HepG2 (cell line): ENCODE measurements around the gene RHBDL1. TPM values are rescaled to one million over a fixed set of nuclear protein-coding genes. Genes with fewer than 3 reads are reported as not detected.

Experiments
- ATAD3A ChIP-seq: sonication (generic); formaldehyde crosslinking; IDR thresholded peaks from 2 replicates; pipeline ENCODE4 v1.4.0; 2020; ENCODE audit warnings: missing genetic modification reagents
- FOSL1 ChIP-seq: sonication (generic); formaldehyde crosslinking; IDR thresholded peaks from 2 replicates; pipeline ENCODE4 v1.9.0; 2021; ENCODE audit warnings: missing genetic modification reagents, borderline replicate concordance
- GZF1 ChIP-seq: sonication (generic); formaldehyde crosslinking; IDR thresholded peaks from 2 replicates; pipeline ENCODE4 v1.5.1; 2020; ENCODE audit warnings: mild to moderate bottlenecking, missing genetic modification reagents
- MBNL3 ChIP-seq: fragments of 250-450 bp; sonication (Bioruptor Pico); conservative IDR thresholded peaks from 2 replicates; pipeline ENCODE4 v1.8.0; 2022; ENCODE audit warnings: mild to moderate bottlenecking, inconsistent platforms
- MED8 ChIP-seq: sonication (generic); formaldehyde crosslinking; IDR thresholded peaks from 2 replicates; pipeline ENCODE4 v1.8.1; 2023; ENCODE audit warnings: mild to moderate bottlenecking, missing genetic modification reagents; ENCODE audit not compliant: insufficient replicate concordance
- PTBP1 ChIP-seq: fragments of 200-400 bp; formaldehyde crosslinking; IDR thresholded peaks from 2 replicates; pipeline ENCODE4 v1.6.1; 2018; ENCODE audit warnings: low read length, low read depth; ENCODE audit not compliant: poor library complexity, severe bottlenecking
- ZFP1 ChIP-seq: IDR thresholded peaks from 2 replicates; pipeline ENCODE4 v1.6.1; 2016
- ZNF33A ChIP-seq: sonication (generic); formaldehyde crosslinking; IDR thresholded peaks from 2 replicates; pipeline ENCODE4 v1.5.1; 2020; ENCODE audit warnings: missing genetic modification reagents, mild to moderate bottlenecking, moderate library complexity, borderline replicate concordance
- polyA plus RNA-seq, 8 experiments: library from polyadenylated mRNA; depleted of rRNA in 3 of 8; stranded (reverse) in 7 of 8; unstranded in 1 of 8; fragments of >200 nt; fragmentation: Illumina TruSeq in 4 of 8; extraction: Trizol in 4 of 8; gene quantifications; 2 replicates each; pipeline versions ENCODE4 v1.2.1 to v1.2.3, GENCODE V29; 2011 to 2016; ENCODE audit warnings: low read depth in 4 of 8, missing spikeins in 1 of 8, mixed read lengths in 1 of 8; ENCODE audit not compliant: insufficient read depth in 1 of 8
- total RNA-seq, 5 experiments: library from RNA; depleted of rRNA; stranded (reverse); fragments of >200 nt; fragmentation: Illumina TruSeq; extraction: Trizol; gene quantifications; 2 replicates each; pipeline ENCODE4 v1.2.3, GENCODE V29; 2016; ENCODE audit warnings: low read depth in 1 of 5
- TF ChIP-seq, protein P1 (sequence below): sonication (generic); formaldehyde crosslinking; IDR thresholded peaks from 2 replicates; pipeline ENCODE4 v1.4.0; 2020; ENCODE audit warnings: missing genetic modification reagents, borderline replicate concordance
- TF ChIP-seq, protein P2 (sequence below): sonication (generic); formaldehyde crosslinking; IDR thresholded peaks from 2 replicates; pipeline ENCODE4 v1.4.0; 2020; ENCODE audit warnings: mild to moderate bottlenecking, missing genetic modification reagents
- TF ChIP-seq, protein P3 (sequence below): sonication (generic); formaldehyde crosslinking; IDR thresholded peaks from 2 replicates; pipeline ENCODE4 v1.4.0; 2020; ENCODE audit warnings: missing genetic modification reagents
- TF ChIP-seq, protein P4 (sequence below): sonication (generic); formaldehyde crosslinking; IDR thresholded peaks from 2 replicates; pipeline ENCODE4 v1.8.0; 2022; ENCODE audit warnings: missing genetic modification reagents, mild to moderate bottlenecking, moderate library complexity, borderline replicate concordance

RHBDL1 gene
- total and polyA plus RNA-seq, 2 of the 13 experiments (the other 11 are each of a cell fraction or from before 2014, with no cell fraction given): 1.8 to 3.8 TPM

DNA sequence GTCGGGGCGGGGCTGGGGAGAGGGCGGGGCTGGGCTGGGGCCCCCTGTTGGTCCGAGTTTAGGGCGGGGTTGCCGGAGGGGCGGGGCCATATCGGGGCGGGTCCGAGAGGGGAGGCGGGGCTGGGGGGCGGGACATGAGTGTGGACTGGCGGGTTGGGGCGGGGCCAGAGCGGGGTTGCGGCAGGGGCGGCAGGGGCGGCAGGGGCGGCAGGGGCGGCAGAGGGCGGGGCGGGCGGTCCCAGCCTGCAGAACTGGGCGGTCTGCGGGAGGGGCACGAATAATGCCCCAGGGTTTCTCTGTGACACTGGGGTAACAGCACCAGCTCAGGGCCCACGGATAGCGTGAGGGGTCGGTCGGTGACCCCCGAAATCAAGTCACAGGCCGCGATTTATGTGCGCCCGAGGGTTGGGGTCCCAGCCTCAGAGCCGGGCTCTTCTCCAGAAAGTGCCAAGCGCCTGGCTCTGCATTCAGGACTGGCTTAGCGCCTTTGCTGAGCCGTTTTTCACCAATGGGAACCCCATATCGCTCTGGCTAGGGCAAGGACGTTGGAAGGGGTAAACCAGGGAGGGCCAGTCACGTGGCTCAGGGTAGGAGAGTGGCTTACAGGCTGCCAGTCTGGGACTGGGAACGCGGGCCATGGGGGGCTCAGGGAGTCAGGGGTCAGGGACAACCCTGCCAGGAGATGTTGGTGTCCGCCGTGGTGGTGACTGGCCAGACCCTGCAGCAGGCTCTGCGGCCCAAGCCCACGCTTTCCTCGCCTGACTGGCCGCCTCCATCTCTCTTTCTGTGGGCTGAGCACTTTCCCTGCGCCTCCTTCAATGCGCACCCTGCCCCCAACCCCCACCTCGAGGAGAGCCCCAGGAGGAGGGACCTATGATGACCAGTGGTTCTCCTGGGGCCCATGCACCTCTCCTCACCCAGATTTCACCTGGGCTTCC lies 38.1 kb upstream of the RHBDL1 start (continued):
- TF ChIP-seq, protein P1, sequence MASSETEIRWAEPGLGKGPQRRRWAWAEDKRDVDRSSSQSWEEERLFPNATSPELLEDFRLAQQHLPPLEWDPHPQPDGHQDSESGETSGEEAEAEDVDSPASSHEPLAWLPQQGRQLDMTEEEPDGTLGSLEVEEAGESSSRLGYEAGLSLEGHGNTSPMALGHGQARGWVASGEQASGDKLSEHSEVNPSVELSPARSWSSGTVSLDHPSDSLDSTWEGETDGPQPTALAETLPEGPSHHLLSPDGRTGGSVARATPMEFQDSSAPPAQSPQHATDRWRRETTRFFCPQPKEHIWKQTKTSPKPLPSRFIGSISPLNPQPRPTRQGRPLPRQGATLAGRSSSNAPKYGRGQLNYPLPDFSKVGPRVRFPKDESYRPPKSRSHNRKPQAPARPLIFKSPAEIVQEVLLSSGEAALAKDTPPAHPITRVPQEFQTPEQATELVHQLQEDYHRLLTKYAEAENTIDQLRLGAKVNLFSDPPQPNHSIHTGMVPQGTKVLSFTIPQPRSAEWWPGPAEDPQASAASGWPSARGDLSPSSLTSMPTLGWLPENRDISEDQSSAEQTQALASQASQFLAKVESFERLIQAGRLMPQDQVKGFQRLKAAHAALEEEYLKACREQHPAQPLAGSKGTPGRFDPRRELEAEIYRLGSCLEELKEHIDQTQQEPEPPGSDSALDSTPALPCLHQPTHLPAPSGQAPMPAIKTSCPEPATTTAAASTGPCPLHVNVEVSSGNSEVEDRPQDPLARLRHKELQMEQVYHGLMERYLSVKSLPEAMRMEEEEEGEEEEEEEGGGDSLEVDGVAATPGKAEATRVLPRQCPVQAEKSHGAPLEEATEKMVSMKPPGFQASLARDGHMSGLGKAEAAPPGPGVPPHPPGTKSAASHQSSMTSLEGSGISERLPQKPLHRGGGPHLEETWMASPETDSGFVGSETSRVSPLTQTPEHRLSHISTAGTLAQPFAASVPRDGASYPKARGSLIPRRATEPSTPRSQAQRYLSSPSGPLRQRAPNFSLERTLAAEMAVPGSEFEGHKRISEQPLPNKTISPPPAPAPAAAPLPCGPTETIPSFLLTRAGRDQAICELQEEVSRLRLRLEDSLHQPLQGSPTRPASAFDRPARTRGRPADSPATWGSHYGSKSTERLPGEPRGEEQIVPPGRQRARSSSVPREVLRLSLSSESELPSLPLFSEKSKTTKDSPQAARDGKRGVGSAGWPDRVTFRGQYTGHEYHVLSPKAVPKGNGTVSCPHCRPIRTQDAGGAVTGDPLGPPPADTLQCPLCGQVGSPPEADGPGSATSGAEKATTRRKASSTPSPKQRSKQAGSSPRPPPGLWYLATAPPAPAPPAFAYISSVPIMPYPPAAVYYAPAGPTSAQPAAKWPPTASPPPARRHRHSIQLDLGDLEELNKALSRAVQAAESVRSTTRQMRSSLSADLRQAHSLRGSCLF (CRISPR knock-in tag): no peak
- TF ChIP-seq GZF1 (CRISPR knock-in tag) (no peak), ATAD3A (no peak), FOSL1 (CRISPR knock-in tag) (no peak), MBNL3 (CRISPR knock-in tag) (no peak), ZFP1 (CRISPR knock-in tag) (no peak), MED8 (no peak), PTBP1 (no peak), ZNF33A (no peak)
- TF ChIP-seq, protein P2, sequence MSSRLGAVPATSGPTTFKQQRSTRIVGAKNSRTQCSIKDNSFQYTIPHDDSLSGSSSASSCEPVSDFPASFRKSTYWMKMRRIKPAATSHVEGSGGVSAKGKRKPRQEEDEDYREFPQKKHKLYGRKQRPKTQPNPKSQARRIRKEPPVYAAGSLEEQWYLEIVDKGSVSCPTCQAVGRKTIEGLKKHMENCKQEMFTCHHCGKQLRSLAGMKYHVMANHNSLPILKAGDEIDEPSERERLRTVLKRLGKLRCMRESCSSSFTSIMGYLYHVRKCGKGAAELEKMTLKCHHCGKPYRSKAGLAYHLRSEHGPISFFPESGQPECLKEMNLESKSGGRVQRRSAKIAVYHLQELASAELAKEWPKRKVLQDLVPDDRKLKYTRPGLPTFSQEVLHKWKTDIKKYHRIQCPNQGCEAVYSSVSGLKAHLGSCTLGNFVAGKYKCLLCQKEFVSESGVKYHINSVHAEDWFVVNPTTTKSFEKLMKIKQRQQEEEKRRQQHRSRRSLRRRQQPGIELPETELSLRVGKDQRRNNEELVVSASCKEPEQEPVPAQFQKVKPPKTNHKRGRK (CRISPR knock-in tag): no peak
- TF ChIP-seq, protein P3, sequence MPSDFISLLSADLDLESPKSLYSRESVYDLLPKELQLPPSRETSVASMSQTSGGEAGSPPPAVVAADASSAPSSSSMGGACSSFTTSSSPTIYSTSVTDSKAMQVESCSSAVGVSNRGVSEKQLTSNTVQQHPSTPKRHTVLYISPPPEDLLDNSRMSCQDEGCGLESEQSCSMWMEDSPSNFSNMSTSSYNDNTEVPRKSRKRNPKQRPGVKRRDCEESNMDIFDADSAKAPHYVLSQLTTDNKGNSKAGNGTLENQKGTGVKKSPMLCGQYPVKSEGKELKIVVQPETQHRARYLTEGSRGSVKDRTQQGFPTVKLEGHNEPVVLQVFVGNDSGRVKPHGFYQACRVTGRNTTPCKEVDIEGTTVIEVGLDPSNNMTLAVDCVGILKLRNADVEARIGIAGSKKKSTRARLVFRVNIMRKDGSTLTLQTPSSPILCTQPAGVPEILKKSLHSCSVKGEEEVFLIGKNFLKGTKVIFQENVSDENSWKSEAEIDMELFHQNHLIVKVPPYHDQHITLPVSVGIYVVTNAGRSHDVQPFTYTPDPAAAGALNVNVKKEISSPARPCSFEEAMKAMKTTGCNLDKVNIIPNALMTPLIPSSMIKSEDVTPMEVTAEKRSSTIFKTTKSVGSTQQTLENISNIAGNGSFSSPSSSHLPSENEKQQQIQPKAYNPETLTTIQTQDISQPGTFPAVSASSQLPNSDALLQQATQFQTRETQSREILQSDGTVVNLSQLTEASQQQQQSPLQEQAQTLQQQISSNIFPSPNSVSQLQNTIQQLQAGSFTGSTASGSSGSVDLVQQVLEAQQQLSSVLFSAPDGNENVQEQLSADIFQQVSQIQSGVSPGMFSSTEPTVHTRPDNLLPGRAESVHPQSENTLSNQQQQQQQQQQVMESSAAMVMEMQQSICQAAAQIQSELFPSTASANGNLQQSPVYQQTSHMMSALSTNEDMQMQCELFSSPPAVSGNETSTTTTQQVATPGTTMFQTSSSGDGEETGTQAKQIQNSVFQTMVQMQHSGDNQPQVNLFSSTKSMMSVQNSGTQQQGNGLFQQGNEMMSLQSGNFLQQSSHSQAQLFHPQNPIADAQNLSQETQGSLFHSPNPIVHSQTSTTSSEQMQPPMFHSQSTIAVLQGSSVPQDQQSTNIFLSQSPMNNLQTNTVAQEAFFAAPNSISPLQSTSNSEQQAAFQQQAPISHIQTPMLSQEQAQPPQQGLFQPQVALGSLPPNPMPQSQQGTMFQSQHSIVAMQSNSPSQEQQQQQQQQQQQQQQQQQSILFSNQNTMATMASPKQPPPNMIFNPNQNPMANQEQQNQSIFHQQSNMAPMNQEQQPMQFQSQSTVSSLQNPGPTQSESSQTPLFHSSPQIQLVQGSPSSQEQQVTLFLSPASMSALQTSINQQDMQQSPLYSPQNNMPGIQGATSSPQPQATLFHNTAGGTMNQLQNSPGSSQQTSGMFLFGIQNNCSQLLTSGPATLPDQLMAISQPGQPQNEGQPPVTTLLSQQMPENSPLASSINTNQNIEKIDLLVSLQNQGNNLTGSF (CRISPR knock-in tag): no peak
- TF ChIP-seq, protein P4, sequence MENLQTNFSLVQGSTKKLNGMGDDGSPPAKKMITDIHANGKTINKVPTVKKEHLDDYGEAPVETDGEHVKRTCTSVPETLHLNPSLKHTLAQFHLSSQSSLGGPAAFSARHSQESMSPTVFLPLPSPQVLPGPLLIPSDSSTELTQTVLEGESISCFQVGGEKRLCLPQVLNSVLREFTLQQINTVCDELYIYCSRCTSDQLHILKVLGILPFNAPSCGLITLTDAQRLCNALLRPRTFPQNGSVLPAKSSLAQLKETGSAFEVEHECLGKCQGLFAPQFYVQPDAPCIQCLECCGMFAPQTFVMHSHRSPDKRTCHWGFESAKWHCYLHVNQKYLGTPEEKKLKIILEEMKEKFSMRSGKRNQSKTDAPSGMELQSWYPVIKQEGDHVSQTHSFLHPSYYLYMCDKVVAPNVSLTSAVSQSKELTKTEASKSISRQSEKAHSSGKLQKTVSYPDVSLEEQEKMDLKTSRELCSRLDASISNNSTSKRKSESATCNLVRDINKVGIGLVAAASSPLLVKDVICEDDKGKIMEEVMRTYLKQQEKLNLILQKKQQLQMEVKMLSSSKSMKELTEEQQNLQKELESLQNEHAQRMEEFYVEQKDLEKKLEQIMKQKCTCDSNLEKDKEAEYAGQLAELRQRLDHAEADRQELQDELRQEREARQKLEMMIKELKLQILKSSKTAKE (CRISPR knock-in tag): no peak
